Uterus (tissue), 2 donors: ENCODE measurements around the gene GAD2.

Experiments
- CTCF ChIP-seq, 4 experiments: fragments of 200-600 bp in 2 of 4; fragments of 450-650 bp in 2 of 4; sonication (generic) in 2 of 4; IDR thresholded peaks; one replicate each; pipeline ENCODE4 v1.5.1; 2016 to 2019; ENCODE audit warnings: antibody characterized with exemption in 4 of 4, mild to moderate bottlenecking in 2 of 4, moderate library complexity in 1 of 4
- POLR2A ChIP-seq, 2 donors: fragments of 450-650 bp; IDR thresholded peaks; one replicate each; pipeline ENCODE4 v1.6.1; 2016; ENCODE audit warnings: antibody characterized with exemption in 2 of 2, mild to moderate bottlenecking in 1 of 2, moderate library complexity in 1 of 2

DNA sequence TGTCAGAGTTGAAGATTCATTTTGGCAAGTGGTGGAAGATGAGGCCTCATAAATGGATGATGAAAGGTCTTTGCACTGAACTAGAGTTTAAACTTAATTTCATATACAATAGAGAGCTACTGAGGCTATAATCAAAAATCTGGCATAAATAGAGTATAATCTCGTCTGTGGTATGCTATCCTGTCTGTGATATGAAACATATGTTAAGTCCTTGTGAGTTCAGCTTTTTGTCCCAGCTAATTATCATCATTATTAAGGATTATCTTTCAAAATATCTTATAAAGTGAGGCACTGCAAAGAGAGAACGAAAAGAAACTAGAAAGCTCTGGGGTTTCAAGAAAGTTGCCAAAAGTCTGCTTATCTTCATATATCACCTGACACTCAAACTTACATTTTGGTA lies 83.4 kb downstream of the GAD2 start:
- no peak for TF ChIP-seq CTCF (IDR thresholded peaks at IDR 0.05)
- TF ChIP-seq POLR2A (IDR thresholded peaks at IDR 0.05): no peak
